AG04450 (cell line): ENCODE data around the gene TBC1D8. TPM values are rescaled to one million over a fixed set of nuclear protein-coding genes. Genes with fewer than 3 reads are reported as not detected.

ENCODE experiments used
- CTCF ChIA-PET: fragments of 300-600, 350-600 bp; formaldehyde crosslinking; extraction: SDS; loops from one replicate; lab custom pipeline; 2022; ENCODE audit warnings: antibody characterized with exemption, inconsistent platforms; lab: Charles Lee
- POLR2A ChIA-PET: fragments of 350-600 bp; formaldehyde crosslinking; extraction: SDS; loops from one replicate; lab custom pipeline; 2021; ENCODE audit warnings: antibody characterized with exemption, inconsistent platforms; lab: Yijun Ruan, JAX
- DNase-seq: peaks from one replicate; pipeline ENCODE4 v3.0.0-alpha.2; 2011; ENCODE audit warnings: low read depth, low spot score
- H3K27ac ChIP-seq: one replicate; pipeline ENCODE4 v1.5.1; 2012; ENCODE audit warnings: low read depth, low read length, control low read depth
- H3K27me3 ChIP-seq: one replicate; pipeline ENCODE4 v1.6.0; 2012; ENCODE audit warnings: low read length; ENCODE audit not compliant: control insufficient read depth, insufficient read depth
- H3K4me3 ChIP-seq: 2 replicates; pipeline ENCODE4 v1.5.1; 2011; ENCODE audit warnings: mild to moderate bottlenecking, low read depth, low read length, control low read depth
- H3K9me3 ChIP-seq: 2 replicates; pipeline ENCODE4 v1.5.1; 2012; ENCODE audit warnings: low read length; ENCODE audit not compliant: control insufficient read depth, insufficient read depth
- polyA minus RNA-seq: library from RNA; depleted of rRNA, polyadenylated mRNA; stranded (reverse); fragments of >200 nt; gene quantifications from 2 replicates; pipeline ENCODE4 v1.2.3, GENCODE V29; 2011; rRNA and poly(A)+ RNA removed
- polyA plus RNA-seq: library from polyadenylated mRNA; depleted of rRNA; stranded (reverse); fragments of >200 nt; gene quantifications from 2 replicates; pipeline ENCODE4 v1.2.3, GENCODE V29; 2011; rRNA removed
- TF ChIP-seq, protein P1 (sequence below): IDR thresholded peaks from 2 replicates; pipeline ENCODE4 v1.5.1; 2011; ENCODE audit warnings: low read depth, low read length, control low read depth, inconsistent platforms

TBC1D8 gene
- polyA plus RNA-seq (2.3 and 2.5 TPM in 2 replicates), polyA minus RNA-seq (3.8 and 7.1 TPM in 2 replicates)

DNA sequence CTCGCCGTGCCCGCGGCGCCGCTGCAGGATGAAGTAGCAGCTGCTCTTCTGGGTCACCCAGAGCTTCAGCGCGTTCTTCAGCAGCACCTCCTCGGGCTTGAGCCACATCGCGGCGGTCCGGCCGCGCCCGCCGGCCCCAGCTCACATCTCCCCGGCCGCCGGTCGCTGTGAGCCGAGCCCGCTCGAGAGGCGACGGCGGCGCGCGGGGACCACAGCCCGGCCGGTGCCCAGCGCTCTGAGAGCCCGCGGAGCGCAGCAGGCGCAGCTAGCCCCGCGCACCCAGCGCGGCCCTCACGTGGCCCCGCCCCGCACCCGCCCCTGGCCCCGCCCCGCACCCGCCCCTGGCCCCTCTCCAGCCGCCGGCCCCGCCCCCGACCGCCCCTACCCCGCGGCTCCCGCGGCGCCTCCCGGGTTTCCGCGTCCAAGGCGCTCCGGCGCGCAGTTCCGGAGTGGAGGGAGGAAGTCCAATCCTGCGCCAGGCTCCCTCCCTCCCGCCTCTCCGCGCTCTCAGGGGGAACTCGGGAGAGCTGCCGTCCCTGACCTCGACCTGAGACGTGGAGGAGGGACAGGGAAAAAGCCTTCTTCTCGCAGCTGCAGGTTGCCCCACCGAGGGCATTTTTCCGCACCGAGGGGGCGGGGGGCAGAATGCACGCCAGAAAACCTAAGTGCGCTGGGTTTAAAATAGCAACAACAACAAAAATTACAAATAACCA, at the start of gene TBC1D8:
TSS of gene TBC1D8 (minus strand) at position 237 of the 713 bp plus-strand sequence. CDS start at position 108, 129 bp downstream.
- ChIA-PET CTCF (interaction anchor here (0.6 to 4.5 kb wide), 6 partner anchors 37 to 139 kb away, joined by 3 to 39 read pairs (median 4); no protein-coding TSS in a partner anchor), POLR2A (interaction anchor here (0.5 to 1.3 kb wide), 4 partner anchors 9 to 355 kb away, joined by 3 to 4 read pairs (median 3); partner anchors contain the start of gene RPL31)
- peak; percentile 26 for DNase-seq
- TF ChIP-seq, protein P1, sequence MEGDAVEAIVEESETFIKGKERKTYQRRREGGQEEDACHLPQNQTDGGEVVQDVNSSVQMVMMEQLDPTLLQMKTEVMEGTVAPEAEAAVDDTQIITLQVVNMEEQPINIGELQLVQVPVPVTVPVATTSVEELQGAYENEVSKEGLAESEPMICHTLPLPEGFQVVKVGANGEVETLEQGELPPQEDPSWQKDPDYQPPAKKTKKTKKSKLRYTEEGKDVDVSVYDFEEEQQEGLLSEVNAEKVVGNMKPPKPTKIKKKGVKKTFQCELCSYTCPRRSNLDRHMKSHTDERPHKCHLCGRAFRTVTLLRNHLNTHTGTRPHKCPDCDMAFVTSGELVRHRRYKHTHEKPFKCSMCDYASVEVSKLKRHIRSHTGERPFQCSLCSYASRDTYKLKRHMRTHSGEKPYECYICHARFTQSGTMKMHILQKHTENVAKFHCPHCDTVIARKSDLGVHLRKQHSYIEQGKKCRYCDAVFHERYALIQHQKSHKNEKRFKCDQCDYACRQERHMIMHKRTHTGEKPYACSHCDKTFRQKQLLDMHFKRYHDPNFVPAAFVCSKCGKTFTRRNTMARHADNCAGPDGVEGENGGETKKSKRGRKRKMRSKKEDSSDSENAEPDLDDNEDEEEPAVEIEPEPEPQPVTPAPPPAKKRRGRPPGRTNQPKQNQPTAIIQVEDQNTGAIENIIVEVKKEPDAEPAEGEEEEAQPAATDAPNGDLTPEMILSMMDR, result no peak
- Histone ChIP-seq H3K27me3 (peaks cover 26% of the 10 kb centered on the region), H3K27ac (peak within 1 kb of the TSS; percentile 11), H3K4me3 (peak within 1 kb of the TSS; percentile 71), H3K9me3 (no peaks in the 10 kb centered on the region)

DNA sequence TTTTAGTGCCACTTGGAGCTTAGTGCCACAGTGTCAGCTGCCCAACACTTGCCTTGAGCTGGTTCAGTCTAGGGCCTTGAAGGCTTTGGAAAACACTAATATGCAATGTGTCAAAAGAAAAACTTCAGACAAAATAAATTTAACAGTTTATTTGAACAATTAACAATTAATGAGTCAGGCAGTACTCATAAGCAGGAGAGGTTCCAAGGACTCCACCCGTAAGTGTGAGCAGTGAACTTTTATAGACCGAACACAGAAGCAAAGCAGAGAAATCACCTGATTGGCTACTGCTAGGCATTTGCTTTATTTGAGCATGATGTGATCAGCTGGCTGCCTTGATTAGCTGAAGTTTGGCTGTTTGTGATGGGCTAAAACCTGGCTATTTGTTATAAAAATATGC, 49.5 kb upstream of the TBC1D8 start:
- POLR2A ChIA-PET, result no interaction called here
- TF ChIP-seq, protein P1, result no peak
- CTCF ChIA-PET, result interaction anchor here (6.5 kb wide), 1 partner anchor 11 kb away, joined by 79 read pairs; no protein-coding TSS in a partner anchor
- Histone ChIP-seq H3K9me3 (peaks cover 6% of the 10 kb centered on the region; the same call in 1 of the 2 replicates), H3K27me3 (peaks cover 6% of the 10 kb centered on the region), H3K4me3 (no peak overlapping the region), H3K27ac (no peak overlapping the region)
- DNase-seq, result no peak

DNA sequence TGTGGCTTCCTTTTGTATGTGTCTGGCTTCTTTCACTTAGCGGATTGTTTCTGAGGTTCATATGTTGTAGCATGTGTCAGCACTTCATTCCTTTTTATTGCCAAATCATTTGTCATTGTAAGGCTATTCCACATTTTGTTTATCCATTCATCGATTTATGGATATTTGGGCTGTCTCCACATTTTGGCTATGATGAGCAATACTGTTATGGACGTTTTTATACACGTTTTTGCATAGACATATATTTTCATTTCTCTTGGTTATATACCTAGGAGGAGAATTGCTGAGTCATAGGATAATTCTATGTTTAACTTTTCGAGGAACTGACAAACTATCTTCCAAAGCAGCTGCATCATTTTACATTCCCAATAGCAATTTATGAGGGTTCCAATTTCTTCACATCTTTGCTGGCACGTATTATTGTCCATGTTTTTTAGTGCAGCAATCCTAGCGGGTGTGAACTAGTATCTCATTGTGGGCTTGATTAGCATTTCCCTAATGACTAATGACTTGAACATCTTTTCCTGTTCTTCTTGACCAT, 48.1 kb upstream of the TBC1D8 start:
- ChIA-PET CTCF (interaction anchor here (1.4 to 6.5 kb wide), 3 partner anchors 9 to 187 kb away, joined by 3 to 79 read pairs (median 4); no protein-coding TSS in a partner anchor), POLR2A (no interaction called here)
- TF ChIP-seq, protein P1, result no peak
- H3K27me3 ChIP-seq, result peaks cover 11% of the 10 kb centered on the region
- peaks cover 6% of the 10 kb centered on the region; the same call in 1 of the 2 replicates for H3K9me3 ChIP-seq
- no peak overlapping the region for H3K4me3 ChIP-seq
- DNase-seq, result no peak
- H3K27ac ChIP-seq, result no peak overlapping the region

DNA sequence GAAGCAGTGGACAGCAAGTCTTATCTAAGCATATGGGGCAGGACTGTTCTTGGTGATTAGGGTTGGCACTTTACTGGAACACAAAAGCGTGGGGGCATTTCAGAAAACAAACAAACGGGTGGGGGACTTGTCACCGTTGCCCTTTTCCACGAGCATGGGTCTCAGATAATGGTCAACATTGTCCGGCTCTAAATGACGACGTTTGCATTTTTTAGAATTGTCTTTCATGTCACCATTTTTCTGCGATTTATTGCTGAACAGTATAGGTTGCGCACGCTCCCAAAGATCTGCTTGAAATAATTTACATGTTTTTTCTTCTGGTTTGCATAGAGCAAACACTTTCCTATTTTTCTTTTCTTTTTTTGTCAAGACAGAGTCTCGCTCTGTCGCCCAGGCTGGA, 46.6 kb upstream of the TBC1D8 start:
- no peak overlapping the region for H3K27ac ChIP-seq
- TF ChIP-seq, protein P1, result no peak
- H3K9me3 ChIP-seq, result peaks cover 6% of the 10 kb centered on the region; the same call in 1 of the 2 replicates
- peaks cover 11% of the 10 kb centered on the region for H3K27me3 ChIP-seq
- POLR2A ChIA-PET, result no interaction called here
- no peak for DNase-seq
- no peak overlapping the region for H3K4me3 ChIP-seq
- CTCF ChIA-PET, result interaction anchor here (1.5 to 1.6 kb wide), 2 partner anchors 9 kb away, joined by 3 to 12 read pairs; no protein-coding TSS in a partner anchor
